BLaER1 treated with 17β-estradiol and CSF1 and Interleukin-3, amounts not matched to agents 10 nM and 100 nM (cell line): ENCODE data around the gene CD6.
"Not testable (repeated sequence)": the region's sequence is repeated elsewhere in the genome, so short reads cannot be mapped to it uniquely, and the experiment has no call there.

Experiments used
- H3K27ac ChIP-seq, 11 experiments: shearing (Covaris generic); formaldehyde crosslinking; 2 replicates each; pipeline ENCODE4 v1.8.1; 2022
- H3K27me3 ChIP-seq, 11 experiments: shearing (Covaris generic); formaldehyde crosslinking; 2 replicates each; pipeline ENCODE4 v1.8.1; 2022
- H3K36me3 ChIP-seq, 11 experiments: shearing (Covaris generic); formaldehyde crosslinking; 2 replicates each; pipeline ENCODE4 v1.8.1; 2022
- H3K4me1 ChIP-seq, 10 experiments: shearing (Covaris generic); formaldehyde crosslinking; 2 replicates each; pipeline ENCODE4 v1.8.1; 2022
- H3K4me2 ChIP-seq, 11 experiments: shearing (Covaris generic); formaldehyde crosslinking; 2 replicates each; pipeline ENCODE4 v1.8.1; 2022
- H3K4me3 ChIP-seq, 10 experiments: shearing (Covaris generic); formaldehyde crosslinking; 2 replicates each; pipeline ENCODE4 v1.8.1; 2022
- H3K9ac ChIP-seq, 11 experiments: shearing (Covaris generic); formaldehyde crosslinking; 2 replicates each; pipeline ENCODE4 v1.8.1; 2022
- H3K9me3 ChIP-seq, 11 experiments: shearing (Covaris generic); formaldehyde crosslinking; replicated peaks in 1 of 11; 2 replicates each; pipeline ENCODE4 v1.8.1; 2022
- H4K20me1 ChIP-seq, 11 experiments: shearing (Covaris generic); formaldehyde crosslinking; 2 replicates each; pipeline ENCODE4 v1.8.1; 2022
- Cebpa-rat ChIP-seq, 11 experiments: shearing (Covaris generic); IDR thresholded peaks; 2 replicates each; pipeline ENCODE4 v1.8.1; 2022

Gene CD6

GRCh38 chr11:61062181-61062930 lies 90.9 kb downstream of the CD6 start:
- H3K27ac ChIP-seq = peak overlapping the region in 6 of 11 experiments; percentile 3 to 63 (median 32); a peak in 8 of 22 replicates
- TF ChIP-seq Cebpa-rat (IDR thresholded peaks at IDR 0.05) = no peak
- H3K4me1 ChIP-seq = peaks cover 10 to 63% (median 28%) of the 10 kb centered on the region in 10 experiments

GRCh38 chr11:61065236-61065635 lies 93.8 kb downstream of the CD6 start:
- not testable (repeated sequence) for H4K20me1 ChIP-seq, H3K27ac ChIP-seq, H3K27me3 ChIP-seq, H3K9ac ChIP-seq, H3K9me3 ChIP-seq, H3K36me3 ChIP-seq, H3K4me3 ChIP-seq
- Histone ChIP-seq H3K4me1 (peaks cover 10 to 68% (median 25%) of the 10 kb centered on the region in 10 experiments), H3K4me2 (peak overlapping the region in 3 of 11 experiments; percentile 13 to 51 (median 44); a peak in 2 of 22 replicates)

More at GRCh38 chr11:61062181-61062930, 90.9 kb downstream of the CD6 start:
- Histone ChIP-seq H4K20me1 (peaks cover 0 to 5% (median 0%) of the 10 kb centered on the region in 11 experiments; a peak in 1 of 22 replicates), H3K9me3 (no peaks in the 10 kb centered on the region), H3K4me3 (no peak overlapping the region), H3K27me3 (no peaks in the 10 kb centered on the region), H3K4me2 (peak overlapping the region in 3 of 11 experiments; percentile 44 to 59 (median 45); a peak in 4 of 22 replicates), H3K36me3 (no peaks in the 10 kb centered on the region), H3K9ac (no peak overlapping the region)

GRCh38 chr11:61065955-61066638 lies 94.6 kb downstream of the CD6 start:
- peaks cover 0 to 5% (median 0%) of the 10 kb centered on the region in 11 experiments; a peak in 1 of 22 replicates for H4K20me1 ChIP-seq
- no peak overlapping the region for H3K9ac ChIP-seq
- H3K27ac ChIP-seq = no peak overlapping the region; a peak in 1 of 22 replicates
- peaks cover 8 to 68% (median 25%) of the 10 kb centered on the region in 10 experiments for H3K4me1 ChIP-seq
- H3K4me3 ChIP-seq = no peak overlapping the region
- TF ChIP-seq Cebpa-rat (IDR thresholded peaks at IDR 0.05) = no peak
- peak overlapping the region in 9 of 11 experiments; percentile 4 to 51 (median 15); a peak in 10 of 22 replicates for H3K4me2 ChIP-seq
- H3K9me3 ChIP-seq = no peaks in the 10 kb centered on the region
- no peaks in the 10 kb centered on the region for H3K27me3 ChIP-seq
- H3K36me3 ChIP-seq = no peaks in the 10 kb centered on the region

GRCh38 chr11:61066645-61067044 lies 95.2 kb downstream of the CD6 start:
- Histone ChIP-seq H3K36me3 (no peaks in the 10 kb centered on the region), H3K4me3 (no peak overlapping the region), H3K9ac (no peak overlapping the region), H4K20me1 (peaks cover 0 to 5% (median 0%) of the 10 kb centered on the region in 11 experiments; a peak in 1 of 22 replicates), H3K27me3 (no peaks in the 10 kb centered on the region), H3K9me3 (no peaks in the 10 kb centered on the region), H3K4me1 (peaks cover 11 to 69% (median 27%) of the 10 kb centered on the region in 10 experiments), H3K27ac (no peak overlapping the region), H3K4me2 (peak overlapping the region in 2 of 11 experiments; percentile 30 to 44; a peak in 2 of 22 replicates)
- TF ChIP-seq Cebpa-rat (IDR thresholded peaks at IDR 0.05) = no peak

- Histone ChIP-seq H3K4me3 (no peak overlapping the region), H3K9ac (0 out of 22 replicates have a peak overlapping the region, but pooled peaks of 1 of the 11 experiments have one; percentile 7), H3K36me3 (no peaks in the 10 kb centered on the region), H3K4me2 (no peak overlapping the region), H3K27me3 (no peaks in the 10 kb centered on the region), H3K4me1 (peaks cover 23 to 69% (median 39%) of the 10 kb centered on the region in 10 experiments), H4K20me1 (no peaks in the 10 kb centered on the region), H3K27ac (peak overlapping the region in 1 of 11 experiments; percentile 1; a peak in 1 of 22 replicates), H3K9me3 (no peaks in the 10 kb centered on the region)
- TF ChIP-seq Cebpa-rat (IDR thresholded peaks at IDR 0.05) = no peak
These were observed 96.4 kb downstream of the CD6 start for GRCh38 chr11:61067782-61068446.

- no peak overlapping the region for H3K9ac ChIP-seq
- no peak overlapping the region for H3K4me3 ChIP-seq
- no peaks in the 10 kb centered on the region for H3K9me3 ChIP-seq
- peaks cover 30 to 69% (median 45%) of the 10 kb centered on the region in 10 experiments for H3K4me1 ChIP-seq
- TF ChIP-seq Cebpa-rat (IDR thresholded peaks at IDR 0.05) = no peak
- H4K20me1 ChIP-seq = no peaks in the 10 kb centered on the region
- H3K36me3 ChIP-seq = no peaks in the 10 kb centered on the region
- no peak overlapping the region; a peak in 1 of 22 replicates for H3K27ac ChIP-seq
- no peak overlapping the region for H3K4me2 ChIP-seq
- no peaks in the 10 kb centered on the region for H3K27me3 ChIP-seq
These were observed 97.1 kb downstream of the CD6 start for GRCh38 chr11:61068581-61068980.

GRCh38 chr11:61069427-61069826 lies 97.9 kb downstream of the CD6 start:
- Histone ChIP-seq H4K20me1 (no peaks in the 10 kb centered on the region), H3K4me1 (peaks cover 33 to 71% (median 47%) of the 10 kb centered on the region in 10 experiments), H3K27ac (peak overlapping the region in 2 of 11 experiments; percentile 4 to 76; a peak in 2 of 22 replicates), H3K9ac (no peak overlapping the region), H3K36me3 (no peaks in the 10 kb centered on the region), H3K4me3 (no peak overlapping the region), H3K4me2 (peak overlapping the region in 2 of 11 experiments; percentile 19 to 89; a peak in 2 of 22 replicates), H3K9me3 (no peaks in the 10 kb centered on the region), H3K27me3 (no peaks in the 10 kb centered on the region)
- no peak for TF ChIP-seq Cebpa-rat (IDR thresholded peaks at IDR 0.05)
